ENCODE data around the gene NPVF.

The NPVF gene

DNA sequence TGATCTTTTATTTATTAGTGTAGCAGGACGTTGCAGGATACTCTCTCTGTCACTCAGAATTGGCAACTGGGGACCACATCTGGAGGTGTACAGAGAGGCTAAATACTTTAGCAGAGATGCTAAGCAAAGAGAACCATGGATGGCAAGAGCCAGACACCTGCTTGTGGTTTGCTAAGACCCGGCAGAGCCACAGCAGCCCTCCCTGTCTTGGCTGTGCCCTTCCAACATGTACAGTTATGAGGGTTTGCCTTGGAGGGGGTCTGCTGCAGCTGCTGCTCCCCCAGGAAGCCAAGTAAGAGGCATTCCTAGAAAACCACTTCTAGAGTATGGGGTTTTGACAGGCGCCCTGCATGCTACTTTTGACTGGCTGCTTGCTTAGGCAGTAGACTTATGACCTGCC lies 5.1 kb downstream of the NPVF start:
- no peak for DNase-seq

DNA sequence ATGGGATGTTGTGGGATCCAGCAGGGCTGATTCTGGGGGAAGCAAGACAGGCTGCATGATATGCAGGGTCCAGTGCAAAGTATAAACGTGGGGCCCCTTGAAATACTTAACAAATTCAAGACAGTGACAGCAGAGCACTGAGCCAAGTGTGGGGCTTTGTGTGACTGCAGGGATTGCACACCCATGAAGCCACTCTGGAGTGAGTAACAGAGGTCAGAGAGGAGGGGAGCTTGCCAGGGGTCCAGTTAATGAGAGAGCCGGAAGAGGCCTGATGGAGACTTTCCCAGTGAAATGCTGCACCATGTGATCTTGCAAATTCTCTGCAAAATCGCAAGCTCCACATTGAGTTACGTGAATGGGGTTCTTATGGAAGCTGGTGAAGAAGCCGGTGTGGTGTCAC lies 5.6 kb downstream of the NPVF start:
- DNase-seq = no peak

DNA sequence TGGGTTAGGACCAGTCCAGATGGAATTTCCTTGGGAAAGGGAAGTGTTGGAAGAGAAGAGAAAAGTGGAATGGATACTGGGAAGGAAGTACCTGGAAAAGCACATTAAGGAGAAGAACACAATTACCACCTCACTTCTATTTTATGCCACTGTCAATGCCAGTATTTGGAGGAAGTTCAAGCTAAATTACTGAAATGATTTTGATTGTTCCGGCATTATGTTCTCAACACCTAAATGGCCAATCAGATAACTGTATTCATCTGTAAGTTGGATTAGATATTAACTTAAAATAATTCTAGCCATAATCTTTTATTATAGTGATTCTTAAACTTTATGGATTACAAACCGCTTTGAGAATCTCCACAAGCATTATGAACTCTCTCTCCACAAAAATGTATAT lies 7.3 kb downstream of the NPVF start:
- DNase-seq = no peak

DNA sequence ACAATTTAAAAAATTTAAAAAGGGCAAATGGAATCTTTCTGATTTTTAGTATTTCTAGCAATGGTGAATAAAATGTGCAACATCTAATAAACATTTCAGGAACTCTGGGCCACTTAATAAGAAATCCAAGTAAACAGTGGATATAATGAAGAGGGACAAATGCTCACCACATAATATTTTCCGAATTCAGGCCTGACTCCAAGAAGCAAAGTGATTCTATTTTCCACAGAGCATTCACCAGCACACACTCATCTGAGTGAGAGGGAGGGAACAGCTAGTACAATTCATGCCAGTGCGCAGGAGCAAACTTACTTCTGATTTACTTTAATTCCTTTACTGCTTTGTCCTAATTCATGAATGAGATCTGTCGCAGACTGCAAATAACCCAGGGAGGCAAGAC lies 10.1 kb downstream of the NPVF start:
- DNase-seq = no peak

DNA sequence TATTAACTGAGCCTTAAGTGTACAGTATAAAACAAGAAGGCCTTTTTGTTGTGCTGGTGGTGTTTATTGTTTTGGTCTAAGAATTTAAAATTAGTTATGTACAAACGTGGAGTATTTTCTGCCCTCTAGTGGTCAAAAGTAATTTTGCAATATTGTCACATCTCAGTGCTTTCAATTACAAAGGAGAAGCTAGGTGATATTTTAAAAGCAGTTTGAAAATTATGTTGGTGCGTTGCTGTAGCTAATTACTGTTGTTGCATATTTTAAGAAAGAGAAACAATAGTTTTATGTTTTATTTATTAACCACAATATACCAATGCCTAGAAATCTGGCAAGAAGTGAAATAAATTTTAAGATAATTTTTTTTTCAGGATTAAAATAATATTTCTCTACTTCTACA lies 11.4 kb downstream of the NPVF start:
- no peak for DNase-seq

DNA sequence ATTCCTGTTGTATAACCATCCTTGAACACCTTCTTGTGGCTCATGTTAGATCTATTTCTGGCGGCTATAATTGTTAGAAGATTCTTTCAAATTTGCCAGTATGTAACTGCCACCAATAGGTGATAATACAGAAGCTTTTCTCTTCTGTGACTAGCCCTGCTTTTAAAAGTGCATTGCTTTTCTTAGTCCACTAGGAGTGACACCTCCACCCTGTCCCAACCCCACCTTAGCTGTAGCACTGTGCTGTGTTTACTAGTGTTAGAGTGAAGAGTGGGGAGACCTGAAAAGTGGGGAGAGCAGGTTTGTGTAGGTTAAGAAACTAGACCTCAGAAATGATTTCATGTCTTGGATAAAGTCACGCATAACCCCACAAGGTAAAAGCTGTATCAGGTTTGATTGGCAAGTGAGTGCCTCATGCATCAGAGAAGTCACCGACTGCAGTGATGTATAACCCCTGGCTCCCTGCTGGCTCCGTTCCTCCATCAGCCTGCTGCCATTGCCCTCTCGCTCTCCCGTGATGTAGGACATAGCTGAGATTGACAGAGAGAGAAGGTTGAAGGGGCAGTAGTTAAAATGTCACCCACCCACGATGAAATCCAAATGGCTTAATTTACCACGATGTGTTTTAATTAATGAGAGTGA lies 12.5 kb downstream of the NPVF start:
- DNase-seq = no peak

DNA sequence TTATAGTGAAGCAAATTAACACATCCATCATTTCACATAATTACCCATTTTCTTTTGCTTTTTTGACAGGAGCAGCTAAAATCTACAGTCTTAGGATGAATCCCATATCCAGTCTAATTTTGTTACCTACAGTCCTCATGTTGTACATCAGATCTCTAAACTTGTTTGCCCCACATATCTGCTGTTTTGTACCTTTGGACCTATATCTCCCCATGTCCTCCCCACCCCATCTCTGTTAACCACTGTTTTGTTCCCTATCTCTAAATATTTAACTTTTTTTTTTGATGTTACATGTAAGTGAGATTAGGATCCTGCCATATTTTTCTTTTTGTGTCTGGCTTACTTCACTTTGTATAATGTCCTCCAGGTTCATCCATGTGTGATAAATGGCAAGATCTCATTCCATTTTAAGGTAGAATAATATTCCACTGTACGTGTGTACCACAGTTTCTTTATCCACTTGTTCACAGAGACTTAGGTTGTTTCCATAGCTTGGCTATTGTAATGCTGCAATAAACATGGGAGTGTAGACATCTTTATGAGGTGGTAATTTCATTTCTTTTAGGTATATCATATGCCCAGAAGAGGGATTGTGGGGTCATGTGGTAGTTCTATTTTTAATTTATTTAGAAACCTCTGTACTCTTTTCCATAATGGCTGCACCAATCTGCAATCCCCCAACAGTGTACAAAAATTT lies 19.6 kb downstream of the NPVF start:
- DNase-seq = no peak

DNA sequence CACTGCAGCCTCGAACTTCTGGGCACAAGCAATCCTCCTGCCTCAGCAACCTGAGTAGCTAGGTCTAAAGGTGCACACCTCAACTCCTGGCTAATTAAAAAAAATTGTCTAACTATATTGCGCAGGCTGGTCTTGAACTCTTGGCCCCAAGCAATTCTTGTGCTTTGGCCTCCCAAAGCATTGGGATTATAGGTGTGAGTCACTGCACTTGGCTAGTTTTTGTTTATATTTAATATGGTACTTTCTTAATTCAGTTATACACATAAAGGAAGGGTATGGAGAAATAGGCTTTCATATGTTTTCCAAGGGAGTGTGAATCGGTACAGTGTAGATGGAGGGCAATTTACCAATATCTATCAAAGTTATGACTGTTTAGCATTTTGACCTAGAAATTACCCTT lies 20.4 kb downstream of the NPVF start:
- no peak for DNase-seq

DNA sequence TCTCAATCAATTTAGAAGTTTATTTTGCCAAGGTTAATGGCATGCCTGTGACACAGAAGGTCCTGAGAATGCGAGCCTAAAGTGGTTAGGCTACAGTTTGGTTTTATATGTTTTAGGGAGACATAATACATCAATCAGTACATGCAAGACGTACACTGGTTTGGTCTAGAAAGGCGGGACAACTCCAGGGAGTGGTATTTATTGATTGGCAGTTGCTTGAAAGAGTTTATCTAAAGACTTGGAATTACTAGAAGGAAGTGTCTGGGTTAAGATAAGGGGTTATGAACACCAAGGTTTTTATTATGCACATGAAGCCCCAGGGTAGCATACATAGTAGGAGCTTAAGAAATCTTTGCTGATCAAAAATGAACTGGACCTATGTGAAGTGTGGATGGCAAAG lies 21.5 kb downstream of the NPVF start:
- DNase-seq = no peak

DNA sequence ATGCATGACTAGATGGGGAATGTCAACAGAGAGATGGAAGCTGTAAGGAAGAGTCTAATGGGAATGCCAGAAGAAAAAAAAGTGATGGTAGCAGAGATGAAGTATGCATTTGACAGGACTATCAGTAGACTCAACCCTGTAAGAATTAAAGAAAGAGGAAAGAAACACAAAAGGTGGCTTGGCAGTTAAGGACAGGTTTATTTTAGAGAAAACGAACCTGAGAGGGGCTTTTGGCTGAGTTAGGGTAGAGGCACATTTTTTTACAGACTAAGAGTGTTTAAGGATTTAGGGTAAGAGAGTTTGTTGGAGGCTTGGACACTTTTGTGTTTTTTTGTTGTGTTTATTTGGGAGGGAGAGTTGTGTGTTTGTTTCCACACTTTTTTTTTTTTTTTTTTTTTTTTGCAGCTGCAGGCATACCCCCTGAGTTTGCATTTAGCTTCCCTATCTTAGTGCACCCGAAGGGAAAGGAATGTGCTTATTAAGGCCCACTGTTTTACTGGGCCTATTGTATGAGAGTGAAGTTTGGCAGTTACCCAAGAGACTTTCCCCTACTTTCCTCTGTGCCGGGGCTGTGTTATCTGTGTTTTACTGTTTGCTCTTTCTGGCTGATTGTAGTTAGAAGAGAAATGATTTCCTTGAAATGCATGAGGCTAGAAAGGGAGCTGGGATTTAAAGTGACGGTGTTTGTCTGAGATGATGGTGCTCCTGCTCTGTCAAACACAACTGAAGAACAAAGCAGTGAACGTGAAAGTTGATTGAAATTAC lies 32.0 kb downstream of the NPVF start:
- no peak for DNase-seq

DNA sequence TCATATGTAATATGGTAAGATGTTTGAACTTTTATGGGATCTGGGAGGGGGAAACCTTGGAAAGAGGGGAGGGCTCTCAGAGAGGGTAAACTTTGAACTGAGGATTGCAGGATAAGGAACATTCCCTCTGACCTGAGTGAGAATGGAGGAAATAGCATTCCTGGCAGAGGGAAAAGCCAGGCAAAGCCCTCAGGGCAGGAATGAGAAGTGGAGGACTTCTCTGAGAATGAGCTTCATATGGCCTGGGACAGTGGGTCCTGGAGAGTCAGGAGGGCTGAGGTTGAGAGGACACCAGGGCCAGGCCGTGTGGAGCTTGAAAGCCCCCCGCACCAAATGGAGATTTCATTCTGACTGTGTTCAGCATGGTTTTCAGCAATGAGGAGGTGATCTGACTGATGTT lies 34.2 kb downstream of the NPVF start:
- DNase-seq = no peak

DNA sequence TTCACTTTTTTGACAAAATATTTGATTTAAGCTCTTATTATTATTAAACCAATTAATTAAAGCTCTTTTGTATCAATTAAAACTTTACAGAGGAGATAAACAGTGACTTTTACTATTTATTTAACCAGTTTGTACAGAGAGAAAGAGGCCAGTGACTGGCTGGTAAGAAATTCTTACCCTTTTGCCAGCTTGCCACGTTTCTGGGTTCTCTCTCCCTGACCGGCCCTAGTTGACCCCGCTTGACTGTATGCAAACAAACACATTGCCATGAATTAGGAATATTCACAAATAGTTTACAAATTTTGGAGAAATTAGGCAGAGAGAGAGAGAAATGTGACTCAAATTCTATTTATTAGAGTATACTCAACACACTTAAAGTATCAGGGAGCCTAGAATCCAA lies 36.2 kb downstream of the NPVF start:
- no peak for DNase-seq

DNA sequence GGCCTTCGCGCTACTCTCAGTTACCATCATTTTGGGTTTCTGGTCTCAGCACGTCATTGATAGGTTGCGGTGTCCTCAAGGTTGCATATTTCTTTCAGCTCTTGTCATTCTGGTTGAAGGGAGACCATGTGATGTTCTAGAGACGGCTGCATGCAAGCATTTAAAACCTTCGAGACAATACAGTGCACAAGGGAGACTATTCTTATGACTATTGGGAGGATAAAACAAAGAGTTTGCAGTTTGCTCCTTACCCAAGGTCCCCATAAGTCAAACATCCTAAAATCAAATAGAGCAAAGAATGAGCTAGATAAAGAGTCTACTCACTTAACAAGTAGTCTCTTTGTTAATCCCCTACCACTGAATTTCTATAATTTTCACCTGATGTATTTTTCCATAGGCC lies 39.1 kb downstream of the NPVF start:
- DNase-seq = no peak

DNA sequence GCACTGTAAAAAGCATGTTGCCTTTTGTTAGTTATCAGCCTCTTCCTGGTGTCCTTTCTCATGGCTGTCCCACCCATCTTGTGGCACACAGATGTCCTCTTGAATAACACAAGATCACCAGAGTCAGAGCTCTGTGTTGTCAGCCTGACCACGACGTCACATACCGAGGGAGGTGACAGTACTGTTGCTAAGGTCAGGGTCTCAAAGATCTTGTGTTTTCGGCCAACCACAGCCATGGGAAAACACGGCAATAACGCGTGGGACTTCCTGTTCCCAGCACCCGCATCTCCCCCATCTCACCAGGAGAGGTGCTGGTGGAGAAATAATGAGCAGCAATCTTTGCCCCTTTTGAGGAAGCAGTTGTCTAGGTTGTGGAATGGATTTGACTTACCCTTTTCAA lies 40.4 kb downstream of the NPVF start:
- no peak for DNase-seq

DNA sequence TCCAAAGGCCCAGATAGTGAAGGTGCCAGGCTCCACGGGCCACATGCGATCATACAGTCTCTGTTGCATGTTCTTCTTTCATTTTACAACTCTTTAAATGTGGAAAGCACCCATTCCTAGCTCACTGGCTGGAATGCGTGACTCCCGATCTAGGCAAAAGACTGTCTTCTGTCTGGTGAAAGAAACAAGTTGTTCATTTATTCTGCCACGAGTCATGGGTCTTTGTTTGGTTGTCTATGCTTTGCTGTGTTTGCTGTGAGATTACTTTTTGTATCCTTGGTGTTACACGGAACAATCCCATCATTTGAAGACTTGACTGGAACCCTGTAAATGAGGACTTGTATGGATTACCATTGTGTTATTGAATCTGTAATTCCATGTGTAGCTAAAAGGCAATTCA lies 41.9 kb downstream of the NPVF start:
- DNase-seq = no peak

DNA sequence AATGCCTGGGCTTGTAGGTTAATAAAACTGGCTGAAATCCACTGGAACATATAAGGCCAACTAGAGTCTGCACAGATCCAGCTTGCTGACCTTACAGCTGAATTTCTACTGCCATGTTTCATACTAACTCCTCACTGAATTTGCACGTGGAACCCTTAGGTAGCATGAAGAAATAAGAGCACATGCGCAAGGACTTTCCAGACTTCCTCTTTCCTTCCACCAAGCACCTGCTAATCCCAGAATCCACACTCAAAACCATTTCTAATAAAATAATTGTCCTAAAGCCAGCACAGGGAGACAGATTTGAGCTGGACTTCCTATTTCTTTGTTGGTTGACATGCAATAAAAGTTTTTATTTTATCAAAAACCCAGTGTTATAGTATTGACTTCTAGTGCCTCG lies 46.8 kb downstream of the NPVF start:
- no peak for DNase-seq

DNA sequence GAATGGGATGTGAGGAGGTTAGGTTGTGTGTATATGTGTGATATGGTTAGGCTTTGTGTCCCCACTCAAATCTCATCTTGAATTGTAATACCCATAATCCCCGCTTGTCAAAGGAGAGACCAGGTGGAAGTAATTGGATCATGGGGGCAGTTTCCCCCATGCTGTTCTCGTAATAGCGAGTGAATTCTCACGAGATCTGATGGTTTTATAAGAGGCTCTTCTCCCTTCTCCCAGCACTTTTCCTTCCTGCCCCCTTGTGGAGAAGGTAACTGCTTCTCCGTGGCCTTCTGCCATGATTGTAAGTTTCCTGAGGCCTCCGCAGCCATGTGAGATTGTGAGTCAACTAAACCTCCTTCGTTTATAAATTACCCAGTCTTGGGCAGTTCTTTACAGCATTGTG lies 47.3 kb downstream of the NPVF start:
- DNase-seq = no peak

DNA sequence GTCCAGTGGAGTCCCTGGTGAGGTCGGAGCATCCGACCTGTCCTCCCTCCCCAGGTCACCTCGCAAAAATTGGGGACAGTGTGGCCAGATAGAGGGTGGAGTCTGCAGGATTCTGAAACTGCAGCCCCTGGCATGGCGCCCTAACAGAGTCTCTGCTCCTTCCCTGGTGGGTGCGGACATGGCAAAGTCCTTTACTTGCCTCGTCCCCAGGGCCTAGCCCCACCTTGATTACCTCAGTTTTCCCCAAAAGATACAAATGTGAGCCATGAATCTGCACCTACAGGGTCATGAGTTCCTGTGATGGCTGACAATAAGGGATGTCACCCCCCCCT lies 47.7 kb downstream of the NPVF start:
- no peak for DNase-seq

DNA sequence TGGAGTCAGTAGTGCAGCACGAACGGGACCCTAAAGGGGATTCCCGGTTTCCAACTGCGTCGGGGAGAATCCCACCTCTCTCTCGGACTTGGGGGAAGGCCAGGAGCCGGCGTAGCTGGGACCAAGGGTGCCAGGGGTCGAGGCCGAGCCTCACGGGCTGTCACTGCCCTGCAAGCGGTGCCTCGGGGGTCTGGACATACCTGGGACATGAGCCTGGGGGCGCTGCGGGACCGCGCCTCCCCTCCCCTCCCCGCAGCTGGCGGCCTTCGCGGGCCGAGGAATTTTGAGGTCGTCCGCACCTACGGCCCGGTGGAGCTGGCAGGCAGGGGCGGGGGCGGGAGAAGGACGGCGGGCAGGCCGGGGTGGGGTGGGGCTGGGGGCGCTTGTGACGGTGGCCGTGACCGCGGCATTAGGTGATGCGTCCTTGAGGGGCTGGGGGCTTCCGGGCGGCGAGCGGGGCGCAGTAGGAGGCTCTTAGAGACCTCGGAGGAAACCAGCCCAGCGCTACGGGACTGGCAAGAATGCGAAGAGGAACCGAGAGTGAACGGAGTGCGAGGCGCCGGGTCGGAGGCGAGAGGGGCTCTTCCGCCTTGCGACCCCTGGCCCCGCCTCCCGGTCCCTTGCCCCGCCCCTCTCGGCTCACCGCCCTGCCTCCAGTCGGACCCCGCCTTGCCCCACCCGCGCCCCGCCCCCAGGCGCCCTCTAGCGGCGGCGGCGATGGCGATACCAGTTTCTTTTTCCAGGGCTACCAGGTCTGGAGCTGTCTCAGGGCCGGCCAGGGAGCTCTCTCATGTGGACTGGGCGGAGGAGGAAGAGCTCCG lies 48.3 kb downstream of the NPVF start:
- peak; percentile 91 for DNase-seq

DNA sequence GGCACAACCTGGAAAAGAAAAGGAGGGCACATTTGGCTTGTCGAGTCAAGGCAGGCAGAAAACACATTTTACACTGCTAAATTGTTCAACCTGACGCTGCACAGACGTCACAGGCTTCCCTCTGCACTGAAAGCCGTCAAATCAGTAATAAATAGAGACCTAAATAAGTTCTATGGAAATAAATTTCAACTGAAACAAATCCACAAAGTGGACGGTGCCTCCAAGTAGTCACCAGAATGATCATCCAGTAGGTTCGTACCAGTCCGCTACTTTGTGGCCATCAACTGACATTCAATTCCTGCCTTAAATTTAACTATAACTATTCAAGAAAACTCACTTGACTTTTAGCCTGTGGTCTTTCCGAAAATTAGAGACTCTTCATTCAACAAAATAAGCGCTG lies 49.0 kb downstream of the NPVF start:
- DNase-seq = no peak
